MCF 10A (cell line): Measurements from ENCODE around the gene ZNF25. TPM values are rescaled to one million over a fixed set of nuclear protein-coding genes. Genes with fewer than 3 reads are reported as not detected.

Experiments used
- BruUV-seq: library from RNA; stranded (reverse); fragments of 400-500 nt; replicated peaks from 2 replicates; lab custom pipeline; 2021; lab: Mats Ljungman, UMichigan
- CTCF ChIA-PET: fragments of 300-600 bp; sonication (Branson Sonifier 250); formaldehyde crosslinking; extraction: SDS; loops from one replicate; lab custom pipeline; 2021; ENCODE audit warnings: antibody characterized with exemption, inconsistent platforms; lab: Yijun Ruan, JAX
- POLR2A ChIA-PET: fragments of 300-600, 350-650 bp; sonication (Branson Sonifier 250); formaldehyde crosslinking; extraction: SDS; loops from one replicate; lab custom pipeline; 2020; ENCODE audit warnings: antibody characterized with exemption, inconsistent platforms; lab: Yijun Ruan, JAX
- DNase-seq: peaks from one replicate; pipeline ENCODE4 v3.0.0-alpha.2; 2018; ENCODE audit not compliant: unreplicated experiment
- H3K27ac Mint-ChIP-seq: one replicate; pipeline ENCODE4 v1.8.0; 2022; ENCODE audit warnings: mild to moderate bottlenecking, low read depth, mixed read lengths; ENCODE audit not compliant: unreplicated experiment
- H3K27me3 Mint-ChIP-seq: one replicate; pipeline ENCODE4 v1.8.0; 2022; ENCODE audit warnings: mixed read lengths; ENCODE audit not compliant: insufficient read depth, unreplicated experiment
- H3K36me3 Mint-ChIP-seq: one replicate; pipeline ENCODE4 v1.8.0; 2022; ENCODE audit warnings: mild to moderate bottlenecking, moderate library complexity, mixed read lengths; ENCODE audit not compliant: insufficient read depth, unreplicated experiment
- H3K4me1 Mint-ChIP-seq: one replicate; pipeline ENCODE4 v1.8.0; 2022; ENCODE audit warnings: mixed read lengths; ENCODE audit not compliant: insufficient read depth, unreplicated experiment
- H3K4me3 Mint-ChIP-seq: one replicate; pipeline ENCODE4 v1.8.0; 2022; ENCODE audit warnings: mild to moderate bottlenecking, moderate library complexity, mixed read lengths; ENCODE audit not compliant: unreplicated experiment
- H3K9me3 Mint-ChIP-seq: one replicate; pipeline ENCODE4 v1.8.0; 2022; ENCODE audit warnings: mixed read lengths; ENCODE audit not compliant: unreplicated experiment
- intact Hi-C: fragments of 100-400 bp; cut with micrococcal nuclease; formaldehyde crosslinking; loops from 2 replicates; pipeline ENCODE4 v1.14.1; 2022
- total RNA-seq: library from RNA; stranded (reverse); gene quantifications from 2 replicates; pipeline ENCODE4 v1.2.3, GENCODE V29; 2022
- TF ChIP-seq, protein P1 (sequence below): fragments of 200-600 bp; IDR thresholded peaks from one replicate; pipeline ENCODE4 v1.8.0; 2022; ENCODE audit warnings: antibody characterized with exemption, mild to moderate bottlenecking; ENCODE audit not compliant: unreplicated experiment

The ZNF25 gene
- total RNA-seq, 1 experiment from 2014 or later: 7.2 TPM

DNA sequence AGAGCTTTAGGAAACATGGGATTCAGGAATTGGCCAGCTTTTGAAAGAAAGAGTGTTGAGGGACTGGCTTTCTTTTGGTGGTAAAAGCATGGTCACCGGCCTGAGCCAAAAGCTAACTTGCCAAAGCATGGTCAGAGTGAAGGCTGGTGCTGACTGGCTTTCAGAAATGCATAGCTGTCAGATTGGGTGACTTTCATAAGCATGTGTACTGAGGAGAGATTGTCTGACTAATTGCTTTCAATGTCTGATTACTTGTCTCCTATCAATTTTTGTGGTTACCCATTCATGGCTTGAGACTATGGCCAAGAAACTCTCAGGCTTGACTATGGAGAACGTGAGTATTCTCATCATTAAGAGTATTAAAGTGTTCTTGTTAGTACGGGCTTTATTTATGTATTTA is 28.2 kb downstream of the ZNF25 start:
- no peaks in the 10 kb centered on the region for H3K27me3 Mint-ChIP-seq

DNA sequence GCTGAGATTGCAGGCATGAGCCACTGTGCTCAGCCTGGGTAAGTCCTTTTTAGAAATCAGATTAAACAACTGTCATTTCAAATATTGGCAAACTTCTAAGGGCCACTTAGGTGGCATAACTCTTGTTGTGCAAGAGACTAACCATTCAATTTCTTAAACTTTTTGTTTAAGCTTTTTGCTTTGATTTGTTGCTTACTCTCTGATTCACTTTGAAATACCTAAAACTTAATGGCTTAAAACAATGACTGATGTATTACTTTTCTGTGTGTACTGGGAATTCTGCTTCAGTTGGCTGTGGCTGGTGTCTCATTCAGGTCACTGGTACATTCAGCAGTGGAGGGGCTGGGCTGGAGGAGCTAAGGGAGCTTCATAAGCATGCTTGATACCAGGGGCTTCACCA is 28.9 kb downstream of the ZNF25 start:
- DNase-seq: no peak
- H3K4me3 Mint-ChIP-seq: no peak overlapping the region
- CTCF ChIA-PET: no interaction called here
- POLR2A ChIA-PET: interaction anchor here (0.7 kb wide), 1 partner anchor 28 kb away, joined by 3 read pairs; no protein-coding TSS in a partner anchor
- H3K27ac Mint-ChIP-seq: no peak overlapping the region
- peaks cover 15% of the 10 kb centered on the region for H3K36me3 Mint-ChIP-seq
- peaks cover 6% of the 10 kb centered on the region for H3K9me3 Mint-ChIP-seq
- TF ChIP-seq, protein P1, sequence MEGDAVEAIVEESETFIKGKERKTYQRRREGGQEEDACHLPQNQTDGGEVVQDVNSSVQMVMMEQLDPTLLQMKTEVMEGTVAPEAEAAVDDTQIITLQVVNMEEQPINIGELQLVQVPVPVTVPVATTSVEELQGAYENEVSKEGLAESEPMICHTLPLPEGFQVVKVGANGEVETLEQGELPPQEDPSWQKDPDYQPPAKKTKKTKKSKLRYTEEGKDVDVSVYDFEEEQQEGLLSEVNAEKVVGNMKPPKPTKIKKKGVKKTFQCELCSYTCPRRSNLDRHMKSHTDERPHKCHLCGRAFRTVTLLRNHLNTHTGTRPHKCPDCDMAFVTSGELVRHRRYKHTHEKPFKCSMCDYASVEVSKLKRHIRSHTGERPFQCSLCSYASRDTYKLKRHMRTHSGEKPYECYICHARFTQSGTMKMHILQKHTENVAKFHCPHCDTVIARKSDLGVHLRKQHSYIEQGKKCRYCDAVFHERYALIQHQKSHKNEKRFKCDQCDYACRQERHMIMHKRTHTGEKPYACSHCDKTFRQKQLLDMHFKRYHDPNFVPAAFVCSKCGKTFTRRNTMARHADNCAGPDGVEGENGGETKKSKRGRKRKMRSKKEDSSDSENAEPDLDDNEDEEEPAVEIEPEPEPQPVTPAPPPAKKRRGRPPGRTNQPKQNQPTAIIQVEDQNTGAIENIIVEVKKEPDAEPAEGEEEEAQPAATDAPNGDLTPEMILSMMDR: no peak
- no TSS peak for BruUV-seq
- H3K27me3 Mint-ChIP-seq: no peaks in the 10 kb centered on the region
- intact Hi-C loops: no loop called here
- H3K4me1 Mint-ChIP-seq: no peaks in the 10 kb centered on the region

More for the DNA sequence above, 28.2 kb downstream of the ZNF25 start:
- H3K4me3 Mint-ChIP-seq: no peak overlapping the region
- POLR2A ChIA-PET: no interaction called here
- no peak overlapping the region for H3K27ac Mint-ChIP-seq
- peaks cover 22% of the 10 kb centered on the region for H3K36me3 Mint-ChIP-seq
- BruUV-seq: no TSS peak
- TF ChIP-seq, protein P1: no peak
- no peaks in the 10 kb centered on the region for H3K4me1 Mint-ChIP-seq
- intact Hi-C loops: no loop called here
- peaks cover 10% of the 10 kb centered on the region for H3K9me3 Mint-ChIP-seq
- DNase-seq: no peak
- CTCF ChIA-PET: interaction anchor here (0.7 kb wide), 1 partner anchor 264 kb away, joined by 3 read pairs; no protein-coding TSS in a partner anchor

DNA sequence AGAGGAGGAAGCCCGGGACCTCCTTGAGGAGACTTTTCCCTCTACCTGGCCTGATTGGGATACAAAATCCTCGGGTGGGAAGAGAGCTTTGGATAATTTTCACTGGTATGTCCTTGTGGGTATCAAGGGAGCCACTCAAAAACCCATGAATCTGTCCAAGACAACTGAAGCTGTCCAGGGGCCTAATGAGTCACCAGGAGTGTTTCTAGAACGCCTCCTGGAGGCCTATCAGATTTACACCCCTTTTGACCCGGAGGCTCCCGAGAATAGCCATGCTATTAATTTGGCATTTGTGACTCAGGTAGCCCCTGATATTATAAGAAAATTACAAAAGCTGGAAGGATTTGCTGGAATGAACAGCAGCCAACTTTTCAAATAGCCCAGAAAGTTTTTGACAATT is 38.6 kb downstream of the ZNF25 start:
- no TSS peak for BruUV-seq
- DNase-seq: no peak
- H3K27me3 Mint-ChIP-seq: no peaks in the 10 kb centered on the region
- intact Hi-C loops: no loop called here
- peaks cover 28% of the 10 kb centered on the region for H3K9me3 Mint-ChIP-seq
- H3K27ac Mint-ChIP-seq: no peak overlapping the region
- TF ChIP-seq, protein P1: no peak
- no peaks in the 10 kb centered on the region for H3K36me3 Mint-ChIP-seq
- no peaks in the 10 kb centered on the region for H3K4me1 Mint-ChIP-seq
- CTCF ChIA-PET: interaction anchor here (0.6 kb wide), 1 partner anchor 84 kb away, joined by 3 read pairs; no protein-coding TSS in a partner anchor
- no peak overlapping the region for H3K4me3 Mint-ChIP-seq
- POLR2A ChIA-PET: no interaction called here

DNA sequence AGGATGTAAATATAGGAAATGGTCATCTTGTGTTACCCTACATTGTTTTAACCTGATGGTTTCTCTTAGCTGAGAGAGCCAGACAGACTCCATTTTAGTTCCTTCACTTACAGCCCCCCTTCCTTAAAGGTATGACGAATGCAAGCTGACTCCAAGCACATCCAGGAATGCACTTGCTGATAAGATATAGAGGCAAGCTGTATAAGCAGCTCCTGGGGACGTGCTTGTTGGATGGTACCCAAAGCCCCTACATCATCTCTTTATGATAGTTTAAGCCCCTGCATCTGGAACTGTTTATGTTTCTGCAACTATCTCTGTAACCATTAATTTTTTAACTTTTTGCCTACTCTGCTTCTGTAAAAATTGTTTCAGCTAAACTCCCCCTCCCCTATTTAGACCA is 41.7 kb downstream of the ZNF25 start:
- no peaks in the 10 kb centered on the region for H3K4me1 Mint-ChIP-seq
- H3K36me3 Mint-ChIP-seq: no peaks in the 10 kb centered on the region
- TF ChIP-seq, protein P1: no peak
- no peaks in the 10 kb centered on the region for H3K27me3 Mint-ChIP-seq
- intact Hi-C loops: no loop called here
- no peak overlapping the region for H3K27ac Mint-ChIP-seq
- ChIA-PET POLR2A (no interaction called here), CTCF (no interaction called here)
- peaks cover 20% of the 10 kb centered on the region for H3K9me3 Mint-ChIP-seq
- H3K4me3 Mint-ChIP-seq: no peak overlapping the region
- BruUV-seq: no TSS peak
- no peak for DNase-seq
